Prostate gland (tissue), 2 donors: ENCODE results near the gene SPARCL1.

ENCODE experiments used
- POLR2A ChIP-seq: fragments of 450-650 bp; IDR thresholded peaks from one replicate; pipeline ENCODE4 v1.6.1; 2016; ENCODE audit warnings: antibody characterized with exemption, mild to moderate bottlenecking
- TF ChIP-seq, protein P1 (sequence below), 4 experiments: fragments of 200-600 bp in 2 of 4; fragments of 450-650 bp in 2 of 4; sonication (generic) in 2 of 4; IDR thresholded peaks; 1 replicate in 3 of 4; 2 replicates in 1 of 4; pipeline ENCODE4 v1.5.1; 2016 to 2019; ENCODE audit warnings: antibody characterized with exemption in 4 of 4, mild to moderate bottlenecking in 2 of 4, moderate library complexity in 2 of 4

DNA sequence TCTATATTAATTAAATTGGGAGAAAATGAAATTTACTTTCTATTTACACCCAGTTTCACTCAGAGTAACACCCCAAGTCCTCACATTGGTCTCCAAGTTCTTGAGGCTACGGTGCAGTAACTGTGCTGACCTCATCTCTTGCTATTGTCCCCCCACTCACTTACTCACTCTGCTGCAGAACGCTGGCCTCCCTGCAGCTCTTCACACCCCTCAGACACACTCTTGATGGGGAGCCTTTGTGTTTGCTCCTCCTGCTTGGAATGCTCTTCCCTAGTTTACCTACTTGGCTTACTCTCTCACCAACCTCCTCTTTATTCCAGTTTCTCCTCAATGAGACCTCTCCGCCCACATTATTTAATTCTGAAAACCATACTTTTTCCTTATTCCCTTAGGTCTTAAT, 22.2 kb upstream of the SPARCL1 start:
- TF ChIP-seq, protein P1, sequence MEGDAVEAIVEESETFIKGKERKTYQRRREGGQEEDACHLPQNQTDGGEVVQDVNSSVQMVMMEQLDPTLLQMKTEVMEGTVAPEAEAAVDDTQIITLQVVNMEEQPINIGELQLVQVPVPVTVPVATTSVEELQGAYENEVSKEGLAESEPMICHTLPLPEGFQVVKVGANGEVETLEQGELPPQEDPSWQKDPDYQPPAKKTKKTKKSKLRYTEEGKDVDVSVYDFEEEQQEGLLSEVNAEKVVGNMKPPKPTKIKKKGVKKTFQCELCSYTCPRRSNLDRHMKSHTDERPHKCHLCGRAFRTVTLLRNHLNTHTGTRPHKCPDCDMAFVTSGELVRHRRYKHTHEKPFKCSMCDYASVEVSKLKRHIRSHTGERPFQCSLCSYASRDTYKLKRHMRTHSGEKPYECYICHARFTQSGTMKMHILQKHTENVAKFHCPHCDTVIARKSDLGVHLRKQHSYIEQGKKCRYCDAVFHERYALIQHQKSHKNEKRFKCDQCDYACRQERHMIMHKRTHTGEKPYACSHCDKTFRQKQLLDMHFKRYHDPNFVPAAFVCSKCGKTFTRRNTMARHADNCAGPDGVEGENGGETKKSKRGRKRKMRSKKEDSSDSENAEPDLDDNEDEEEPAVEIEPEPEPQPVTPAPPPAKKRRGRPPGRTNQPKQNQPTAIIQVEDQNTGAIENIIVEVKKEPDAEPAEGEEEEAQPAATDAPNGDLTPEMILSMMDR (IDR thresholded peaks at IDR 0.05) = no peak
- TF ChIP-seq POLR2A = no peak
